H9 (cell line): ENCODE results near the gene NEDD4L. TPM values are rescaled to one million over a fixed set of nuclear protein-coding genes. Genes with fewer than 3 reads are reported as not detected.

ENCODE experiments used
- DNase-seq: peaks from one replicate; pipeline ENCODE4 v3.0.0-alpha.2; 2017
- H2AFZ ChIP-seq: one replicate; pipeline ENCODE4 v1.6.1; 2013; ENCODE audit warnings: mild to moderate bottlenecking, low read length, control low read depth, moderate library complexity
- H2AK5ac ChIP-seq: 2 replicates; pipeline ENCODE4 v1.6.1; 2013; ENCODE audit warnings: low read length, control low read depth, mixed read lengths; ENCODE audit not compliant: insufficient read length
- H2BK120ac ChIP-seq: one replicate; pipeline ENCODE4 v1.6.1; 2013; ENCODE audit warnings: low read depth, mild to moderate bottlenecking, low read length, control low read depth, inconsistent platforms; ENCODE audit not compliant: poor library complexity, severe bottlenecking
- H2BK12ac ChIP-seq: 2 replicates; pipeline ENCODE4 v1.6.1; 2013; ENCODE audit warnings: low read length, control low read depth, mixed read lengths, low read depth; ENCODE audit not compliant: insufficient read length
- H2BK15ac ChIP-seq: 2 replicates; pipeline ENCODE4 v1.6.1; 2013; ENCODE audit warnings: low read depth, low read length, control low read depth
- H2BK20ac ChIP-seq: one replicate; pipeline ENCODE4 v1.6.1; 2013; ENCODE audit warnings: low read depth, mild to moderate bottlenecking, low read length, control low read depth, inconsistent platforms; ENCODE audit not compliant: poor library complexity, severe bottlenecking
- H2BK5ac ChIP-seq: 2 replicates; pipeline ENCODE4 v1.6.1; 2013; ENCODE audit warnings: low read length, control low read depth, mixed read lengths; ENCODE audit not compliant: insufficient read length
- H3K14ac ChIP-seq: 2 replicates; pipeline ENCODE4 v1.6.1; 2013; ENCODE audit warnings: low read length, control low read depth; ENCODE audit not compliant: insufficient read depth
- H3K18ac ChIP-seq: 2 replicates; pipeline ENCODE4 v1.6.1; 2013; ENCODE audit warnings: low read depth, mild to moderate bottlenecking, mixed read lengths, low read length, control low read depth; ENCODE audit not compliant: insufficient read length
- H3K23ac ChIP-seq: 2 replicates; pipeline ENCODE4 v1.6.1; 2013; ENCODE audit warnings: low read length, control low read depth, mixed read lengths, low read depth; ENCODE audit not compliant: insufficient read length
- H3K23me2 ChIP-seq: 2 replicates; pipeline ENCODE4 v1.6.1; 2013; ENCODE audit warnings: low read depth, mild to moderate bottlenecking, mixed read lengths, low read length, control low read depth; ENCODE audit not compliant: insufficient read length, poor library complexity, severe bottlenecking
- H3K27ac ChIP-seq: 2 replicates; pipeline ENCODE4 v1.5.1; 2013; ENCODE audit warnings: low read length, control low read depth, mixed read lengths, low read depth; ENCODE audit not compliant: insufficient read length
- H3K27me3 ChIP-seq: 2 replicates; pipeline ENCODE4 v1.6.1; 2013; ENCODE audit warnings: low read length, control low read depth, inconsistent platforms; ENCODE audit not compliant: insufficient read depth
- H3K4ac ChIP-seq: 2 replicates; pipeline ENCODE4 v1.6.1; 2013; ENCODE audit warnings: low read depth, mild to moderate bottlenecking, control low read depth, inconsistent platforms, low read length, moderate library complexity
- H3K4me1 ChIP-seq: 2 replicates; pipeline ENCODE4 v1.6.1; 2013; ENCODE audit warnings: low read length, control low read depth, inconsistent platforms; ENCODE audit not compliant: insufficient read depth
- H3K4me2 ChIP-seq: 2 replicates; pipeline ENCODE4 v1.6.1; 2013; ENCODE audit warnings: low read length, control low read depth, mixed read lengths; ENCODE audit not compliant: insufficient read length, insufficient read depth
- H3K56ac ChIP-seq: 2 replicates; pipeline ENCODE4 v1.6.1; 2013; ENCODE audit warnings: low read depth, mild to moderate bottlenecking, mixed read lengths, low read length, control low read depth; ENCODE audit not compliant: insufficient read length
- H3K79me1 ChIP-seq: 2 replicates; pipeline ENCODE4 v1.6.1; 2013; ENCODE audit warnings: low read depth, mild to moderate bottlenecking, moderate library complexity, low read length, control low read depth, inconsistent platforms; ENCODE audit not compliant: insufficient read depth, poor library complexity, severe bottlenecking
- H3K79me2 ChIP-seq: 2 replicates; pipeline ENCODE4 v1.6.1; 2013; ENCODE audit warnings: low read length, control low read depth, inconsistent platforms; ENCODE audit not compliant: insufficient read depth
- H3K9ac ChIP-seq: 2 replicates; pipeline ENCODE4 v1.6.1; 2013; ENCODE audit warnings: low read length, control low read depth, mixed read lengths; ENCODE audit not compliant: insufficient read length; ENCODE audit errors: extremely low read depth
- H3K9me3 ChIP-seq: one replicate; pipeline ENCODE4 v1.6.1; 2013; ENCODE audit warnings: low read depth, low read length, inconsistent platforms; ENCODE audit not compliant: control insufficient read depth
- H3T11ph ChIP-seq: one replicate; pipeline ENCODE4 v1.6.1; 2013; ENCODE audit warnings: mild to moderate bottlenecking, low read length, control low read depth, inconsistent platforms
- H4K20me1 ChIP-seq: one replicate; pipeline ENCODE4 v1.6.1; 2013; ENCODE audit not compliant: control insufficient read depth, insufficient read length, insufficient read depth
- H4K5ac ChIP-seq: 2 replicates; pipeline ENCODE4 v1.6.1; 2013; ENCODE audit warnings: low read depth, mild to moderate bottlenecking, mixed read lengths, low read length, control low read depth; ENCODE audit not compliant: insufficient read length
- H4K8ac ChIP-seq: replicated peaks from 2 replicates; pipeline ENCODE4 v1.6.1; 2013; ENCODE audit warnings: low read length, control low read depth, mixed read lengths, low read depth; ENCODE audit not compliant: insufficient read length
- H4K91ac ChIP-seq: 2 replicates; pipeline ENCODE4 v1.6.1; 2013; ENCODE audit warnings: low read depth, mild to moderate bottlenecking, moderate library complexity, mixed read lengths, low read length, control low read depth; ENCODE audit not compliant: insufficient read length
- H3K27ac Mint-ChIP-seq, 3 experiments: 2 replicates in 2 of 3; 3 replicates in 1 of 3; pipeline ENCODE4 v1.8.0; 2020 to 2021; ENCODE audit warnings: mixed read lengths in 3 of 3, mild to moderate bottlenecking in 1 of 3, moderate library complexity in 1 of 3
- H3K27me3 Mint-ChIP-seq: 2 replicates; pipeline ENCODE4 v1.8.0; 2021; ENCODE audit warnings: low read depth, mild to moderate bottlenecking, moderate library complexity, mixed read lengths
- H3K36me3 Mint-ChIP-seq, 3 experiments: 2 replicates in 2 of 3; 3 replicates in 1 of 3; pipeline ENCODE4 v1.8.0; 2020 to 2021; ENCODE audit warnings: low read depth in 3 of 3, mixed read lengths in 3 of 3; ENCODE audit not compliant: insufficient read depth in 1 of 3
- H3K4me1 Mint-ChIP-seq, 2 experiments: 2 replicates each; pipeline ENCODE4 v1.8.0; 2020; ENCODE audit warnings: mixed read lengths in 2 of 2
- H3K4me3 Mint-ChIP-seq, 2 experiments: 2 replicates in 1 of 2; 3 replicates in 1 of 2; pipeline ENCODE4 v1.8.0; 2020 to 2021; ENCODE audit warnings: mild to moderate bottlenecking in 2 of 2, mixed read lengths in 2 of 2, moderate library complexity in 1 of 2
- H3K9me3 Mint-ChIP-seq, 2 experiments: 2 replicates in 1 of 2; 3 replicates in 1 of 2; pipeline ENCODE4 v1.8.0; 2020; ENCODE audit warnings: mild to moderate bottlenecking in 2 of 2, mixed read lengths in 2 of 2, moderate library complexity in 1 of 2
- CTCF ChIP-seq: fragments of 200-600 bp; sonication (generic); conservative IDR thresholded peaks from 3 replicates; pipeline ENCODE4 v1.8.0; 2021; ENCODE audit warnings: antibody characterized with exemption, mild to moderate bottlenecking
- WGBS: extraction: QIAGEN DNeasy Blood & Tissue Kit; methylation state at CpG from one replicate; pipeline ENCODE4 v1.1.7; 2013; ENCODE audit warnings: missing lambda C conversion rate, low lambda C conversion rate, mixed read lengths; ENCODE audit not compliant: insufficient read length; ENCODE audit errors: extremely low coverage; 5-methylcytosine and 5-hydroxymethylcytosine counted together
- total RNA-seq: library from RNA; stranded (reverse); gene quantifications from 2 replicates; pipeline ENCODE4 v1.2.1, GENCODE V29; 2021

The NEDD4L gene
- total RNA-seq, 1 experiment from 2014 or later, result 76.3 TPM

GRCh38 chr18:58204776-58205442 lies 160.9 kb downstream of the NEDD4L start:
- Histone ChIP-seq H3K79me2 (peaks cover 14% of the 10 kb centered on the region), H3K4me2 (no peak overlapping the region), H2BK12ac (no peak overlapping the region), H3K27ac (no peak overlapping the region), H3K9ac (no peak overlapping the region), H2AK5ac (no peak overlapping the region), H2AFZ (no peak overlapping the region), H4K91ac (no peak overlapping the region), H2BK20ac (no peak overlapping the region), H3K79me1 (peaks cover 4% of the 10 kb centered on the region), H3K18ac (no peak overlapping the region), H4K8ac (no peak overlapping the region), H3K27me3 (no peaks in the 10 kb centered on the region), H4K20me1 (no peaks in the 10 kb centered on the region), H2BK120ac (no peak overlapping the region), H3K4ac (no peak overlapping the region), H3K56ac (no peak overlapping the region), H3T11ph (no peak overlapping the region), H4K5ac (no peak overlapping the region), H3K14ac (no peak overlapping the region), H2BK5ac (no peak overlapping the region), H2BK15ac (no peak overlapping the region), H3K4me1 (peaks cover 8% of the 10 kb centered on the region; the same call in 1 of the 2 replicates), H3K9me3 (no peaks in the 10 kb centered on the region), H3K23ac (no peak overlapping the region), H3K23me2 (no peaks in the 10 kb centered on the region)
- no peaks in the 10 kb centered on the region; a peak in 1 of 7 replicates for H3K36me3 Mint-ChIP-seq
- H3K4me3 Mint-ChIP-seq, result no peak overlapping the region
- DNase-seq, result no peak
- TF ChIP-seq CTCF, result no peak
- whole genome bisulfite sequencing, result no CpG with 5 or more reads among the region's 3 CpGs
- H3K27me3 Mint-ChIP-seq, result no peaks in the 10 kb centered on the region
- peaks cover 44 to 47% of the 10 kb centered on the region in 2 experiments for H3K4me1 Mint-ChIP-seq
- no peaks in the 10 kb centered on the region for H3K9me3 Mint-ChIP-seq
- peak overlapping the region in 1 of 3 experiments; percentile 40; a peak in 1 of 7 replicates for H3K27ac Mint-ChIP-seq
